HG03135 (cell line): ENCODE results near the gene NUDT1.
A peak's percentile ranks its signal among the peaks of the same experiment; 100 is the strongest.

Experiments
- ATAC-seq: cut with Tn5 transposase; IDR thresholded peaks from one replicate; pipeline ENCODE4 v1.9.1; 2021; ENCODE audit warnings: mild to moderate bottlenecking, moderate library complexity; ENCODE audit not compliant: unreplicated experiment

The NUDT1 gene

GRCh38 chr7:2290877-2291276, 48.9 kb downstream of the NUDT1 start:
- no peak for ATAC-seq

- no peak for ATAC-seq
Measured at GRCh38 chr7:2295936-2296620, 54.1 kb downstream of the NUDT1 start.

- no peak for ATAC-seq
Measured at GRCh38 chr7:2296832-2297231, 54.8 kb downstream of the NUDT1 start.

GRCh38 chr7:2299131-2299829, 57.3 kb downstream of the NUDT1 start:
- peak; percentile 55 for ATAC-seq

GRCh38 chr7:2299870-2300512, 58.0 kb downstream of the NUDT1 start:
- ATAC-seq, result no peak
